ENCODE results near the gene GNG7.
A peak's percentile ranks its signal among the peaks of the same experiment; 100 is the strongest.

DNA sequence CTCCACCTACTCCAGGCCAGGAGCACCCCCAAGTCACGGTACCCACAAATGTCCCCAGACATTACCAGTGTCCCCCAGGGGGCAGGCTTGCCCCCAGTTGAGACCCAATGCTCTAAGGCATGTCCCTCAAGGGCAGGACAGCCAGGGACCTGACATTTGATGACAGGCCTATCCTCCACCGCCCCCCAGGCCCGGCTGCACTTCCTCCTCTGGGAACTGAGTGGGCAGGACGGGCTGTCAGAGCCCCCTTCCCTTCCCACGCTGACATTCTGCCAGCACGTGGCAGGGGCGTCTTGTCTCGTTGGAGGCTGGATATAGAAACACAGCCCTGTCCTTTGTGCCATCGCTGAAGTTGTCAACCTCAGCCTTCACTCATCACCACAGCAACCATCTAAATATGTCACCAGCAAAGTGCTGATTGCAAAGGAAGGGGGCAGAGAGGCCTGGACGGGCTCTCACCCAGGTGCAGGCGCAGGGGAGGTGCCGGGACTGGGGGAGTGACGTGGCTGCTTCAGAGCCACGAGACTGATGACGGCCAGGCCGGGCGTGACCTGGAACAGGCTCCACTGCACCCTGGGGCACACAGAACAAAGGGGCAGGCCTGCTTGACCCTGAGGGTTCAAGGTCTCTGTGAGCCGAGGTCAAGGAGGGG is 38.4 kb downstream of the GNG7 start:
- no peak for TF ChIP-seq POLR2AphosphoS5 (IDR thresholded peaks at IDR 0.05; ENCODE audit: low read depth, low read length)
- no peak for TF ChIP-seq POLR2A (IDR thresholded peaks at IDR 0.05; ENCODE audit: low read depth, low read length)
- TF ChIP-seq POU2F2 (IDR thresholded peaks at IDR 0.05; ENCODE audit: low read depth, low read length): peak; percentile 9; the same call in 1 of the 2 replicates
- no peak for TF ChIP-seq TAF1 (IDR thresholded peaks at IDR 0.05; ENCODE audit: low read depth, low read length)
- TF ChIP-seq PAX5 (IDR thresholded peaks at IDR 0.05; ENCODE audit: insufficient read depth, low read length, severe bottlenecking): no peak

Data from GM12891 (cell line).